ENCODE results near the gene SCN3B. TPM values are rescaled to one million over a fixed set of nuclear protein-coding genes. Genes with fewer than 3 reads are reported as not detected.

SCN3B gene
- total RNA-seq, 1 experiment from 2014 or later: 0.77 TPM

DNA sequence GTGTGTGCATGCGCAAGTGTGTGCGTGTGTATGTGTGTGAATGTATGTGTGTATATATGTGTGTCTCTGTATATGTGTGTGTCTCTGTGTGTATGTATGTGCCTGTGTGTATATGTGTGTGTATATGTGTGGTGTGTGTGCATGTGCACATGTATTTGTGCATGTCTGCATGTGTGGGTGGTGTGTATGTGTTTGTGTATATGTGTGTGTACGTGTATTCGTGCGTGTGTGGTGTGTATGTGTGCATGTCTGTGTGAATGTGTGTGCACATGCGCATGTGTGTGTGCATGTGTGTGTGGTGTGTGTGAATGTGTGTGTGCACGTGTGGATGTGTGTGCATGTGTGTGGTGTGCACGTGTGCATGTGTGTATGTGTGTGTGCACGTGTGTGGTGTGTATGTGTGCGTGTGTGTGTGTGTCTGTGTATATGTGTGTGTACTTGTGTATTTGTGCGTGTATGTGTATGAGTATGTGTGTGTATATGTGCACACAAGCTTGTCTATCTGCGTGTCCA, 71.4 kb downstream of the SCN3B start:
- Histone ChIP-seq H3K9me3 (ENCODE audit: control insufficient read depth, low read depth, low read length) (no peaks in the 10 kb centered on the region), H4K91ac (ENCODE audit: insufficient read length, low read depth, low read length) (no peak overlapping the region), H2AK5ac (ENCODE audit: insufficient read length, low read length) (no peak overlapping the region)

More for the DNA sequence above, 71.4 kb downstream of the SCN3B start:
- Histone ChIP-seq H3K79me1 (ENCODE audit: insufficient read depth, low read depth, low read length, poor library complexity, severe bottlenecking) (no peaks in the 10 kb centered on the region), H2BK12ac (ENCODE audit: insufficient read length, low read depth, low read length) (no peak overlapping the region), H2AFZ (ENCODE audit: low read length) (no peak overlapping the region), H4K20me1 (ENCODE audit: control insufficient read depth, insufficient read depth, insufficient read length) (no peaks in the 10 kb centered on the region), H3K18ac (ENCODE audit: insufficient read length, low read depth, low read length) (no peak overlapping the region), H3K9ac (ENCODE audit: extremely low read depth, insufficient read length, low read length) (no peak overlapping the region), H4K5ac (ENCODE audit: insufficient read length, low read depth, low read length) (no peak overlapping the region), H3K4me2 (ENCODE audit: insufficient read depth, insufficient read length, low read length) (no peak overlapping the region), H3K27me3 (ENCODE audit: insufficient read depth, low read length) (no peaks in the 10 kb centered on the region), H3K79me2 (ENCODE audit: insufficient read depth, low read length) (no peaks in the 10 kb centered on the region), H3K23ac (ENCODE audit: insufficient read length, low read depth, low read length) (no peak overlapping the region), H3K56ac (ENCODE audit: insufficient read length, low read depth, low read length) (no peak overlapping the region), H3K27ac (ENCODE audit: insufficient read length, low read depth, low read length) (no peak overlapping the region), H3K4me1 (ENCODE audit: insufficient read depth, low read length) (no peaks in the 10 kb centered on the region; the same call in 1 of the 2 replicates), H2BK120ac (ENCODE audit: low read depth, low read length, poor library complexity, severe bottlenecking) (no peak overlapping the region), H2BK20ac (ENCODE audit: low read depth, low read length, poor library complexity, severe bottlenecking) (no peak overlapping the region), H3K23me2 (ENCODE audit: insufficient read length, low read depth, low read length, poor library complexity, severe bottlenecking) (no peaks in the 10 kb centered on the region), H3K14ac (ENCODE audit: insufficient read depth, low read length) (no peak overlapping the region), H3T11ph (ENCODE audit: low read length) (no peak overlapping the region), H4K8ac (replicated peaks; ENCODE audit: insufficient read length, low read depth, low read length) (no peak overlapping the region), H2BK5ac (ENCODE audit: insufficient read length, low read length) (no peak overlapping the region), H3K4ac (ENCODE audit: low read depth, low read length) (no peak overlapping the region), H2BK15ac (ENCODE audit: low read depth, low read length) (no peak overlapping the region)
- H3K9me3 Mint-ChIP-seq: peaks cover 0 to 3% of the 10 kb centered on the region in 2 experiments; a peak in 1 of 5 replicates
- H3K27me3 Mint-ChIP-seq (ENCODE audit: low read depth): peaks cover 7% of the 10 kb centered on the region
- DNase-seq: no peak
- peaks cover 33 to 40% of the 10 kb centered on the region in 2 experiments for H3K4me1 Mint-ChIP-seq
- WGBS (ENCODE audit: extremely low coverage, insufficient read length, low lambda C conversion rate): no CpG with 5 or more reads among the region's 12 CpGs
- TF ChIP-seq, protein P1, sequence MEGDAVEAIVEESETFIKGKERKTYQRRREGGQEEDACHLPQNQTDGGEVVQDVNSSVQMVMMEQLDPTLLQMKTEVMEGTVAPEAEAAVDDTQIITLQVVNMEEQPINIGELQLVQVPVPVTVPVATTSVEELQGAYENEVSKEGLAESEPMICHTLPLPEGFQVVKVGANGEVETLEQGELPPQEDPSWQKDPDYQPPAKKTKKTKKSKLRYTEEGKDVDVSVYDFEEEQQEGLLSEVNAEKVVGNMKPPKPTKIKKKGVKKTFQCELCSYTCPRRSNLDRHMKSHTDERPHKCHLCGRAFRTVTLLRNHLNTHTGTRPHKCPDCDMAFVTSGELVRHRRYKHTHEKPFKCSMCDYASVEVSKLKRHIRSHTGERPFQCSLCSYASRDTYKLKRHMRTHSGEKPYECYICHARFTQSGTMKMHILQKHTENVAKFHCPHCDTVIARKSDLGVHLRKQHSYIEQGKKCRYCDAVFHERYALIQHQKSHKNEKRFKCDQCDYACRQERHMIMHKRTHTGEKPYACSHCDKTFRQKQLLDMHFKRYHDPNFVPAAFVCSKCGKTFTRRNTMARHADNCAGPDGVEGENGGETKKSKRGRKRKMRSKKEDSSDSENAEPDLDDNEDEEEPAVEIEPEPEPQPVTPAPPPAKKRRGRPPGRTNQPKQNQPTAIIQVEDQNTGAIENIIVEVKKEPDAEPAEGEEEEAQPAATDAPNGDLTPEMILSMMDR (conservative IDR thresholded peaks at IDR 0.05): no peak
- H3K27ac Mint-ChIP-seq: peak overlapping the region in 2 of 3 experiments; percentile 1 to 15; a peak in 3 of 7 replicates
- H3K36me3 Mint-ChIP-seq (ENCODE audit: insufficient read depth in 1 of 3, low read depth in 3 of 3): peaks cover 4 to 9% (median 5%) of the 10 kb centered on the region in 3 experiments; a peak in 6 of 7 replicates
- no peak overlapping the region for H3K4me3 Mint-ChIP-seq

Data from H9 (cell line).